ENCODE data around the gene IGSF11.
"Not testable (repeated sequence)": the region's sequence is repeated elsewhere in the genome, so short reads cannot be mapped to it uniquely, and the experiment has no call there.

Gene IGSF11

DNA sequence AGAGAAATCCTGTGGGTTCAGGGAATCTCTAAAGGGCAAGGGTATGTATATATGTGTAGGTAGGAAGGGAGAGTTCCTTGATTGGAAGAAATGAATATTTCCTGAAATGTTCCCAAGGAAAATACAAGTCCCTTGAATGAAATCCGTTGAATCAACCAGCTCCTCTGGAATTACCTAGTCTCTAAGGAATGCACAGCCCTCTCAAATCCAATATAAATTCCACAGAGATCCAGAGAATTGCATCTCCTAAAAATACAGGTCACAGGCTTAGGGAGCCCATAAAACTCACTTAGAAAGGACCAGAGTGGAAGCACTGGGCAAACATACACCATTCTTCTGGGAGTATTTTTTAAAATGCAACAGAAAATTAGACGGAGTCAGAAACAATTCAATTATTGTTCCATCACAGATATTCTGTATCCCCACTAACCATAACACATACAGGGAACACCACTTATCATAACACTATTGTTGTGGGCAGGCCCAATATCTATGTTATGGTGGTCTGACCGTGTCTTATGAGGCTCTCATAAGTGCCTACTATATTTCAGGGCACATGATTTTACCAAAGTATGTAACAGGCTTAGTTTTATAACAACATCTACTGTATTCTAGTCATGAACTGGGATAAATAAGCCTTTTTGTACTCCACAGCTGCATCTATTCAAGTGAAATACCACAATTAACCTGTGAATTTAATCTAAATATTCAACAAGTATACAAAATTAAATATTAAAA, 43.7 kb downstream of the IGSF11 start:
- no peak for DNase-seq (ENCODE audit: low read depth, low spot score)

DNA sequence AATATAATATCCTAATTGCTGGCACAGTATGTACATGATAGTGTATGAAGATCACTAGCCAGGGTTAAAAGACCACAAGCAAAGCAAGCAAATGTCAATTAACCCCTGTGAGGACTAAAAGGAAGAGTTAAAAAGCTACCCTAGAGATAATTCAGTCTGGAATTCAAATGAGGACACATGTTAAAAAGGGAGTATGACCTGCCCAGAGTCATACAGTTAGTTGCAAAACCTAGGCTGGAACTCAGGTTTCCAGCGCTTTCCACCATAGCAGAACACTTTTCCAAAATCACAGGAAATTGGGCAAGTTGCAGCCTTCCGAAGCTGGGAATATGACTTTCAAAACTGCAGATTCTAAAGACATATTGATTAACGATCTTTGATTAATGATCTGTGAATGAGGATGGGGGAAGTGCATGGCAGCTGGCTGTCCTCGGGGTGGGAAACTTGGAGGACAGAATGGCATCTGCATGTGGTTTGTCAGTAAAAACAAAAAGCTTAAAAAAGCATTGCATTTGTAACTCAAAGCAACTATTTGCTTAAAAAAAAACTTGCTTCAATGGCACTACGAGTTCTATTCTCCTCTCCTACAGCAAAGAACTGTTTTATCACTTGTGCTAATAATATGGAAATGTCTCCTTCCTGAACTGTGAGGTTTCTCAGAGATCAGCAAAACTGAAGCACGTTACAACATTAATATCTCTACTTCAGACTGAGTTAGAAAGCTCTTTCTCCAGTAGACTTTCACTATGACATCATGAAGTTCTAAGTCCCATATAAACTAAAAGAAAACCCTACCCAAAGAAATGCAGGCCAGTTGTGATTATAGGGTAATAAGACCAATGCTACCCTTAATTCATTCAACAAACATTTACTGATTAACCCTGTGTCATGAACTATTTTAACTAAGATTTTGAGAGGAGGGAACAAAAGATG, 46.2 kb downstream of the IGSF11 start:
- DNase-seq (ENCODE audit: low read depth, low spot score), result no peak

DNA sequence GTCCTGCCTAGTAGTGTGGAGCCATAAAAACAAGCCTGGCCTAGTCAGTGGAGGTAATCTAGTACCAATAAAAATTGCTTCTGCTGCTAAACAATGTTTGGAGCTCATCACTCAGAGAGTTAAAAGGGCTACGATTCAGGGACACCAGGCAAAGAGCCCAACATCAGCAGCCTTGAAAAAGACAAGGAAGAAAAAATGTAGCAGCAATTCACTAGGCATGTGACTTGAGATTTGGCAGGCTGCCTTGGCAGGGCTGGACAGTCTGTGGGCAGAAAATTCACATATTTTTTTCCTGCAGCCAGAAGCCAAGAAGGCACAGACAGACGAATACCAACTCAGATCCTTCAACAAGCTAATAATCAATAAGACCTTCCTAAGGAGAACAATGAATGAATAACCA, 47.2 kb downstream of the IGSF11 start:
- no peak for DNase-seq (ENCODE audit: low read depth, low spot score)

DNA sequence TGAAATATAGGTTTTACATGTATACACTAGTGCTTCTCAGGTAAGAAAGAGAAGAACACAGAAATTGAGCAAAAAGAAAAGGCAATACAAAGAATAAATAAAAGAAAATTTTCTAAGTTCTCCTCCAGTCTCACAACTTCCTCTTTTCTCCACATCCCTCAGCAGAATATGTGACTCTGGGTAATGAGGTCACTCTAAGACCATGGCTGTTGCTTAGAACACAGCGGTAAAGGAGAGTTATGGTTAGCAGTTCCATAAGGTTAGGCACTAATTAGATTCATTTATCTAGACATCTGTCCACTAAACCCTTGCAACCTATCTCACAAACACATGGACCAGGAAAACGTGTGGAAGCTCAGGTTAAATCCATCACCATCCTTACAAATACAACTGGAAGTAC, 47.9 kb downstream of the IGSF11 start:
- no peak for DNase-seq (ENCODE audit: low read depth, low spot score)

DNA sequence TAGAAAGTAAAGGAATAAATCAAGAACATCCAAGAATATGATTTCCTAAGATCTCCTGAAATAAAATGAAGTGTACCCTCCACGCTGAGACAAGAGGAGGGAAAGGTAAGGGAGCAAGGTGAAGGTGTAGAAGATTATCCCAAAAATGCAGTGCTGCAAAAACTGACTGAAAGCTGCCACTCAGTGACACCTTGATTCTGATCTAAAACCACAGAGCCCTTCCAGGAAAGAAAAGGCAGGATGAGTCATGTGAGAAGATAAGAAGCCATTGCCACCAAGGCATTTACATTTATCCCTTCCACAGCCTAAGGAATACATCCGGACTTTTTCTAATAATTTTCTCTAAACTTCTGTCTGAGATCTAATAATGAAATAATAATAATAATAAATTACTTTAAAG, 49.9 kb downstream of the IGSF11 start:
- no peak for DNase-seq (ENCODE audit: low read depth, low spot score)

DNA sequence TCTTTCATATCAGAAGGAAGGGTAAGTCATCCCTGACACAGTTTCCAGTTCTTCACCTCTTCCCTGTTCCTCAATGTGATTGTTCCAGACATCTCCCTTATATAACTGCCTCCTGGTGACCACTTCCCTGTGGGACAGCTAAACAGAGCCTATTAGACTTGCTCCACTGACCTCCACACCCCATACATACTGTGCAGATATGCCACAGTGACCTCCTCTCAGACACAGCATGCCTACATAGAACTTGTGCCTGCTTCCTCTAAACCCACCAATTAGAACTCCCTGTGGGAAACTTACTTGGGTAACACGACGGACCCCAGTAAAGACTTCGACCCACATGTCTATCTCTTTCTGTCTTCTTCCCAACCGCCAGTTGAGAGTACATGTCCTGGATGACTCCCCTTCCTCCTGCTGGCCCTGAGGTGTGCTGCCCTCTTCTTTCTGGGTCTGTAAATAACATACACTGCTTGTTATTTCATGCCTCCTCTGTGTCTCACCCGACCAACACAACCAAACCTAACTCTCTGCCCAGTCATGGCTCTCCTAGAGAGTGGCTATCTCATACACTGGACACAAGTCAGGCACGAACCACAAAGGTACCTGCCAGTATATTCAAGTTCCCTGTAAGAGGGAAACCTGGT, 53.0 kb downstream of the IGSF11 start:
- DNase-seq (ENCODE audit: low read depth, low spot score), result no peak

DNA sequence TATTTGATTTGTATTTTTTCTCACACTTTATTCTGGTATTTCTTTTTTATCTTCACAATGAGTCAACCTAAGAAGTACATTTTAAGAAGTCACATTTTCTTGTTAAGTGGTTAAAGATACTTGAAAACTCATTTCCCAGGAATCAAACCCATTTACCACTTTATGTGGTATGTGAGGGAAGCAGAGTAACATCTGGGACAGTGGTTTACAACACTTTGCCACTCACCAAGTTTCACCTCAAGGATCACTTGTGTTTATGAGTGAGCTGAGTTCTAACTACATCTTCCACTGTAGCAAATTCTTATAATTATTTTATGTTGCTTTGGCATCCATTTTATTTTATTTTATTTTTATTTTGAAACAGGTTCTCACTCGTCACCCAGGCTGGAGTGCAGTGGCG, 53.8 kb downstream of the IGSF11 start:
- no peak for DNase-seq (ENCODE audit: low read depth, low spot score)

DNA sequence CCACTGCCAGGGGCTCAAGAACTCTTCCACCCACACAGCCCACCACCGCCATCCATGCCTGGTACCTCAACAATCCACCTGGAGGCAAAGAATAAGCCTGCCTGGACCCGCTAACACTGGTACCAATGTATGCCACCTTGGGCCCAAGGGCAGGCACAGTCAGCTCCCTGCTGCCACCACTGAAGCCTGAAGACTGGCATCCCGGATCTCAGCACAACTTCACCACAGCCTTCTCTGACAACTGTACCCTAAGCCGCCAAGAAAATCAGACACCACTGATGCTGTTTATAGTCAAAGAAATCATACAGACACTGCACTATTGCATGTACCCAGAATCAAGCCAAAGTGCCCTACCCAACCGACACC, 56.3 kb downstream of the IGSF11 start:
- DNase-seq (ENCODE audit: low read depth, low spot score), result no peak

DNA sequence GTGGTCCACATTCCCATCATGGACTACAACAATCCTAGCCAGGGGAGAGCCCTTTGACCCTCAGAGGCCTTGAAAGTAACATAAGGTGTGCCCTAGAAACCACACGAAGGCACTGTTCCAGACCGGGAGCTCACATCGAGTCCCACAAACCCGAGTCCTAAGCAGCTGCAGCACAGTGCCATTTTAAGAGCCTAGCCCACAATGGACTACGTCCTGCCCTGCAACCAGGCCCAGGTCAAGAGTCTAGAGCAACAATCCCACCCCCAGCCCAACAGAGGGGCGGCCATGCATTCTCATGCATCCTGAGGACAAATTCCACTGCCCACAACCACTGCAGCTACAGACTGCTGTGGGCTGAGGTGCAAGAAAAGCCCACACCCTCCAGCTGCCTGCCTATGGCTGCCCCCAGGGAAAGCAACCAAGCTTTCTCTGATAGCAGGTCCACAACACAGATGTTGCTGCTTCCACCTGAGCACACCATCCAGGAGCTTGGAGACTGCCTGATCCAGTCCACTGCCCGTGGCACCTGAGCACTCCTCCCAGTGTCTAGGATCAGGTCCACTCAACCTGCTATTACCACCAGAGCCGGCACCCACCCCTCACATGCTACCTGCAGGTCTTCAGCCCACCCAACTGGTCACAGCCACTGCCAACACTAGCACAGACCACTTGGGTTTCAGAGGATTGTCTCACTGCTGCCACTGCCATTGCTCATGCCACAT, 56.8 kb downstream of the IGSF11 start:
- DNase-seq (ENCODE audit: low read depth, low spot score), result no peak

DNA sequence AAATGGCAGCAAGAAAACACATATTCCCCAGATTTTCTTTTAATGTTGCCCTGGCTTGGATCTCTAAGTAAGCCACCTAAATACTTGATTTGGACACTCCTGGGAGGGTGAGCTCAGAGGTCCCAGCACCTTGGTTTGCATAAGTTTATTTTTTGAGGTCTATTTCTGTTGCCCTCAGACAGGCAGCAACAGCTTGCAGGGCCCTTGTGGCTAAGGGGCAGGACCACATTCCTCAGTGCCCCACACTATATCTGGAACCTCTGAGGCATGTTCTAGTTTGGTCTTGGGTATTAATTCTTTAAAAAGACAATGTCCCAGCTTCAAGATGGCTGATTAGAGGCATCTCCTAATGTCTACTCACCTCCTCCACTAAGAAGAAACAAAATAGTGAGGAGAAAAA, 57.5 kb downstream of the IGSF11 start:
- no peak for DNase-seq (ENCODE audit: low read depth, low spot score)

DNA sequence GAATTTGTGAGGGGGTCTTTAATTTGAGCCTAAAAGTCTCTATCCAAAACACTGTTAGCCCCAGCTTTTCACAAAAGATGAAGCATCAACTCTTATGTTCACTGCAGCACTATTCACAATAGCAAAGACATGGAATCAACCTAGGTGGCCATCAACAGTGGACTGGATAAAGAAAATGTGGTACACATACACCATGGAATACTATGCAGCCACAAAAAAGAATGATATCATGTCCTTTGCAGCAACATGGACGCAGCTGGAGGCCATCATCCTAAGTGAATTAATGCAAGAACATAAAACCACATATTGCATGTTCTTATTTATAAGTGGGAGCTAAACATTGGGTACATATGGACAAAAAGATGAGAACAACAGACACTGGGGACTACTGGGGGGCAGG, 59.2 kb downstream of the IGSF11 start:
- not testable (repeated sequence) for DNase-seq (ENCODE audit: low read depth, low spot score)

DNA sequence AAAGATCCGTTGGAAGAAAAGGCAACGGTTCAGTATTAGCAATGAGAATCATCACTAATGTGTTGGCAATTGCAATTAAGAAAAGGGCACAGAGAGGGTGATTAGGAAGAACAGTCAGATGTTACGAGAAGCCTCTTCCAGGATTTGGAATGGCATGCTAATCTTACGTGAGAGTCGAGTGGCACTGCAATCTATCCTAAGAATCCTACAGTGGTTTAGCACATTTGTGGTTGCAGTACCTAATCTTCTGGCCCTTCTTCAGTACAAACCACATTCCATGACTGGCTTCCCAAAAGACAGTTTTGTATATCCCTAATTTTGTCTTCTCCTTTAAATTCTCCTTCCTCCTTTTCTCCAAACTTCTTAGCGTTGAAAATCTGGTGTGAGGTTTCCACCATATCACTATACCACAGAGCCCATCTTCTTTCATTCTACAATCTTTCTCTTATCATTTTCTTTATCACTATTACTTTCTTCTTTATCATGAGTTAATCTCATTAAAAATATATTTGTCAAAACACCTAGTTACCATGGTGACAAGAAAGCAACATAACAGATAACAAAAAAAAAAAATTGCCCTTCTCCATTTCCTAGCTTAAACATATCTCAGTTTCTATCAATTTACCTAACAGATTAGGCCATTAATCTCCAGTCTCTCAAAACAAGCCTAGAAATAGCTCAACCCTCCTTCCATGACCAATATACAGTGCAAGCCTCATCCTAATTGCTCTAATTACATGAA, 60.1 kb downstream of the IGSF11 start:
- no peak for DNase-seq (ENCODE audit: low read depth, low spot score)

DNA sequence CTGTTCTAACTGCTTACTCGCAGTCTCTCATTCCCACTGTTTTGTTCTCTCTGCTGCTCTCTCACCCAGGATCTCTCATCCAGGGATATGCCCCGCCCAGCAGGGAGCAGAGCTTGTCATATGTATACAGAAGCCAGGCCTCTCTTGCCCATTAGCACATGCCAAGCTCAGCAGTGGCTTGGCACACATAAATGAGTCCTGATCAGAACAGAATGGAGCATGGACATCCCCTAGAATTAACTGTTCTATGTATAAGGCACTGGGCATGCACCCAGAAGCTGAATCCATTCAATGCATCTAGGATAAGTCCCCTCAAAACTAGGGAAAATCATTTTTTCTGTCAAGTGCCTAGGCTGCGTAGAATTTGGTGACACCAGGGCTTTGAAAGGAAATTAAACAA, 61.6 kb downstream of the IGSF11 start:
- no peak for DNase-seq (ENCODE audit: low read depth, low spot score)

DNA sequence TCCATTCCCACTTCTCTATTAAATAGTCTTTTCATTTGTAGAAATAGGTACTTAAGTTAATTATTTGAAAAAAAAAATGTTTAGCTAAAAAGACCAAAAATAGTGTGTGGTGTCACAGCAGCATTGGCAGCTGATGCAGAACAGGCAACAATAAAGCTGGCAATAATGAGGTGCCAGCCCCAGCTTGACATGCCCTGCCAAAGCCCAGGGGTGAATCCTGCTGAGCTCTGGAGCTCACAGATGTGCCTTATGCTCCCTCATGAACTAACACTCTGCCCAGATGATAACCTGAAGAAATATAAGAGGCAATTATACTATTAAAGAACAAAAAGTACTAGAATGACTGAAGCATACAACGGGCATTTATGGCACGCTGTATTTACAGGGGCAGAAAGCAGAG, 63.8 kb downstream of the IGSF11 start:
- DNase-seq (ENCODE audit: low read depth, low spot score), result no peak

DNA sequence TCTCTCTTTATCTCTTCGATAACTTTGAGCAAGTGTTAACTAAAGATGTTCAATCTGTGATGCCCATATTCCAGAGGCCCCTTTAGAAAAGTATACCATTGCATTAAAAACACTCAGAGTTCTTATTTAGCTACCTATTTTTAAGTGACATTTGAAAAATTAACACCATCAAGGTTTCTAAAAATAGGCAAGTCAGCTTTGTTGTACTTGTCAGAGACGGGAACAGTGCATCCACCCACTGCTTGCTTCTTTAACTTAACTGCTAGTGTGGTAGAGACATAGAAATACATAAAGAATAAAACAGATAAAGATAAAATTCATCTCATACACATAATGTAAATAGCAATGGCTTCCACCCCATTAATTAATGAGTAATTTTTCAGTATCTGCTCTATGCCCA, 66.0 kb downstream of the IGSF11 start:
- no peak for DNase-seq (ENCODE audit: low read depth, low spot score)

DNA sequence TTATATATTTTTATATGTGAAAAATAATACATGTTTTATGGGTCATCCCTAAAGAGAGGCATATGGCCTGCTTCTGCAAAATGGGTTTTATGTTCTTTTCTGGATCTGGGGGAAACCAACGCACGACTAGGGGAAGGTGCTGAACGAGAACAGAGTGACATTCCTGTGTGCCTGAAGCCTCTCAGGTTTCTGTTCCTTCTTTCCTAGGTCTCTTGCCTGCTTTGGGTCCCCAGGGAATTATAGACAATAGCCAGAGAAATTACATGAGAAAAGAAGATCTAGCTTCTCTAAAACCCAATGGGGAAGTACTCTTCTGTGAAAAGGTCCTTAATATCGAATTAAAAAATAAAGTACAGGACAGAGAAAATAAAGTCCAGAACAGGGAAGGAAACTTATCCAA, 66.5 kb downstream of the IGSF11 start:
- no peak for DNase-seq (ENCODE audit: low read depth, low spot score)

DNA sequence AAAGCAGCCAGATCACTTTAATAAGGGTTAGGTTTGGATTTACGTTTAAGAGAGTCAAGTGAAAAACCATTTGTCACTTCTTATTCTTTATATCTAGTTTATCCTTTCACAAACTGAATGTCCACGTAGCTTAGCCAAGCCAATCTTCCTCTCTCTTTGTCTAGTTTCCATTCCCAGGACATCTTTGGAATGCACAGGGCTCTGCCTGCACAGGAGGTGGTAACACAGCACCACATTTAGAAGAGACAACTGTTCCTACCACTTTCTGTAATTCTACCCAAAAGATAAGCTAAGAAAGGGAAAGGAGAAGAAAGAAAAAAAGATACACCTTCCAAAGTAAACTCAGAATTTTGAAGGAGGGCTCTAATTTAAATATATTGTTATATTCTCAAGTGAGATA, 67.9 kb downstream of the IGSF11 start:
- DNase-seq (ENCODE audit: low read depth, low spot score), result no peak

DNA sequence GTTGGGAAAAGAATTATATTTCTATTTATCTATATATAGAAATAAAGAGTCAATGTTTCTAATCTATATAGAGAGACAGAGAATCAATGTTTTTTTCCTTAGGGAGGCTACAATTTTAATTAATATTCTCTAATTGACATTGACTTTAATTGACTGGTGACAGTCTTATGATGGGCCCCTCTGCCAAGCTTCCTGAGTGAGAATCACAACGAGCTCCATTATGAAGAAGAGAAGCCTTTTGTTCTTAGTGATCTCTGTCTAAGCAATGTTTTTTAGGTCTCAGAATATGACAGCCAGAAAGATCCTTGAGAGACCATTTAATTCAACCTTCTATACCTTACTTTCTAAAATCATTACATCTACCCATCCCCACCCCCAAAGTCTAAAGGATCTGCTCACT, 70.9 kb downstream of the IGSF11 start:
- no peak for DNase-seq (ENCODE audit: low read depth, low spot score)

DNA sequence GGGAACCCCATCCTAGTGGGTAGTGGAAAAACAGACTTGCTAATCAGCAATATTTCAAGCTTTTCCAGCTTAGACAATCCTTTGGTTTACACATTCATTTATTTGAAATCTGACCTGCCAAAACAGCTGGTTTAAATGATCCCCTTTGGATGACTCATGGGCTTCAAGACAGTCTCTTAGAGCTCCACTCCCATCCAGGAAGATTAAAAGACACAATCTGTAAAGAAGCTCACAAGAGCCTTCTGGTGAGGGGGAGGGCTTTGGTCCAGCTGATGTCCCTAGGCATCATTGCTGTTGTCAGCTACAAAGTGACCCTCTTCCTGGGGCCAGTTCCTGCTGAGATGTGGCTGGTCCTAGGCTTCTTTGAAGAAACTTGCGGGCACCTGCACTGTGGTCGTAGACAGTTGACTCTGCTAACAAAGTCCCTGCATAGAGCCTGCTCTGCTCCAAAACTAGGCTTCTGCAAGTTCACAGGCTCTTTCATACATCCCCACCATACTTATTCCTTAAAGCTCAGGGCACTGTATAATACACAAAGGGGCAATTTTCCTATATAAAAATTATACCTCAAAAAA, 73.7 kb downstream of the IGSF11 start:
- no peak for DNase-seq (ENCODE audit: low read depth, low spot score)

DNA sequence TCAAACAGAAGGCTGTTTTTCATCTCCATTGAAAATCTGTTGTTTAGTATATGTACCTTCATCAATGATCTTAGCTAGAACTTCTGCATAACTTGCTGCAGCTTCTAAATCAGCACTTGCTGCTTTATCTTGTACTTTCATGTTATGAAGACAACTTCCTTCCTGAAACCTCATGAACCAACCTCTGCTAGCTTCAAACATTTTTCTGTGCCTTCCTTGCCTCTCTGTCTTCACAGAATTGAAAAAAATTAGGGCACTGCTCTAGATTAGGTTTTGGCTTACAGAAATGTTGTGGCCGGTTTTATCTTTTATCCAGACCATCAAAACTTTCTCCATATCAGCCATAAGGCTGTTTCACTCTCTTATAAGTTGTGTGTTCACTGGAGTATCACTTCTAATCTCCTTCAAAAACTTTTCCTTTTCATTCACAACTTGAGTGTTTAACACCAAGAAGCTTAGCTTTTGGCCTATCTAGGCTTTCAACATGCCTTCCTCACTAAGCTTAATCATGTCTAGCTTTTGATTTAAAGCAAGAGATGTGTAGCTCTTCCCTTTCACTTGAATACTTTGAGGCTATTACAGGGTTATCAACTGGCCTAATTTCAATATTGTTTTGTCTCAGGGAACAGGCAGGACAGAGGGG, 78.6 kb downstream of the IGSF11 start:
- DNase-seq (ENCODE audit: low read depth, low spot score), result no peak
